ENCODE results near the gene NFATC2. TPM values are rescaled to one million over a fixed set of nuclear protein-coding genes. Genes with fewer than 3 reads are reported as not detected.

Gene NFATC2
- total and polyA plus RNA-seq, 2 of the 4 experiments (the other 2 are of a cell fraction), result 0.18 to 0.38 TPM

DNA sequence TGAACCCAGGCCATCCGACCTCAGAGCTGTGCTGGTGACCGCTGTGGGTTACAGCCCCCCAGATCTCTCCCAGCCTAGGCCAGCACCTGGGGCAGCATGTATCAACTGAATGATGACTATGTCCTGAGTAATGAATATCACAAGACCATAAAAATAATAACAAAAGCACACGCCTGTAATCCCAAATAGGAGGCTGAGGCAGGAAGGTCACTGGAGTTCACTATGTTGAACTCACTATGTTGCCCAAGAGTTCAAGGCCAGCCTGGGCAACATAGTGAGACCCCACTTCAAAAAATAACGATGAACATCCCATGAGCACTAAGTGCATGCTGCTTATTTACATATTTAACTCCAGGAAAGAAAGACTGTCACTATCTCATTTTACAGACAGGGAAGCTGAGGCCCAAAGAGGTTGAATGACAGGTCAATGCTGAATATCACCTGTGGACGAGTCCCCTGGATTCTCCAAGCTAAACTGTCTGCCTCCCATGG lies 92.3 kb downstream of the NFATC2 start:
- no peak overlapping the region for H3K4me3 ChIP-seq (ENCODE audit: insufficient read depth, low read depth, low read length)
- H3K9me3 ChIP-seq (ENCODE audit: control insufficient read depth, insufficient read depth, low read length), result no peaks in the 10 kb centered on the region; the same call in 1 of the 2 replicates
- no peak overlapping the region for H2AK5ac ChIP-seq (ENCODE audit: low read depth, low read length)
- H3K27me3 ChIP-seq (ENCODE audit: control insufficient read depth, insufficient read depth, low read length), result no peaks in the 10 kb centered on the region
- no peak for TF ChIP-seq BHLHE40 (IDR thresholded peaks at IDR 0.05; ENCODE audit: low read depth, low read length)
- TF ChIP-seq, protein P1, sequence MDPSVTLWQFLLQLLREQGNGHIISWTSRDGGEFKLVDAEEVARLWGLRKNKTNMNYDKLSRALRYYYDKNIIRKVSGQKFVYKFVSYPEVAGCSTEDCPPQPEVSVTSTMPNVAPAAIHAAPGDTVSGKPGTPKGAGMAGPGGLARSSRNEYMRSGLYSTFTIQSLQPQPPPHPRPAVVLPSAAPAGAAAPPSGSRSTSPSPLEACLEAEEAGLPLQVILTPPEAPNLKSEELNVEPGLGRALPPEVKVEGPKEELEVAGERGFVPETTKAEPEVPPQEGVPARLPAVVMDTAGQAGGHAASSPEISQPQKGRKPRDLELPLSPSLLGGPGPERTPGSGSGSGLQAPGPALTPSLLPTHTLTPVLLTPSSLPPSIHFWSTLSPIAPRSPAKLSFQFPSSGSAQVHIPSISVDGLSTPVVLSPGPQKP (IDR thresholded peaks at IDR 0.05; ENCODE audit: borderline replicate concordance, low read depth, low read length), result no peak
- TF ChIP-seq, protein P2, sequence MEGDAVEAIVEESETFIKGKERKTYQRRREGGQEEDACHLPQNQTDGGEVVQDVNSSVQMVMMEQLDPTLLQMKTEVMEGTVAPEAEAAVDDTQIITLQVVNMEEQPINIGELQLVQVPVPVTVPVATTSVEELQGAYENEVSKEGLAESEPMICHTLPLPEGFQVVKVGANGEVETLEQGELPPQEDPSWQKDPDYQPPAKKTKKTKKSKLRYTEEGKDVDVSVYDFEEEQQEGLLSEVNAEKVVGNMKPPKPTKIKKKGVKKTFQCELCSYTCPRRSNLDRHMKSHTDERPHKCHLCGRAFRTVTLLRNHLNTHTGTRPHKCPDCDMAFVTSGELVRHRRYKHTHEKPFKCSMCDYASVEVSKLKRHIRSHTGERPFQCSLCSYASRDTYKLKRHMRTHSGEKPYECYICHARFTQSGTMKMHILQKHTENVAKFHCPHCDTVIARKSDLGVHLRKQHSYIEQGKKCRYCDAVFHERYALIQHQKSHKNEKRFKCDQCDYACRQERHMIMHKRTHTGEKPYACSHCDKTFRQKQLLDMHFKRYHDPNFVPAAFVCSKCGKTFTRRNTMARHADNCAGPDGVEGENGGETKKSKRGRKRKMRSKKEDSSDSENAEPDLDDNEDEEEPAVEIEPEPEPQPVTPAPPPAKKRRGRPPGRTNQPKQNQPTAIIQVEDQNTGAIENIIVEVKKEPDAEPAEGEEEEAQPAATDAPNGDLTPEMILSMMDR (conservative IDR thresholded peaks at IDR 0.05; ENCODE audit: low read depth, low read length), result no peak
- TF ChIP-seq CEBPB (IDR thresholded peaks at IDR 0.05; ENCODE audit: low read depth, low read length), result no peak
- TF ChIP-seq CHD1 (IDR thresholded peaks at IDR 0.05; ENCODE audit: low read depth, low read length), result no peak
- TF ChIP-seq RFX5 (IDR thresholded peaks at IDR 0.05; ENCODE audit: low read depth, low read length), result no peak
- TF ChIP-seq MAZ (IDR thresholded peaks at IDR 0.05; ENCODE audit: borderline replicate concordance, low read depth, low read length), result no peak
- TF ChIP-seq POLR2A (IDR thresholded peaks at IDR 0.05; ENCODE audit: low read depth, low read length), result no peak
- TF ChIP-seq, protein P3, sequence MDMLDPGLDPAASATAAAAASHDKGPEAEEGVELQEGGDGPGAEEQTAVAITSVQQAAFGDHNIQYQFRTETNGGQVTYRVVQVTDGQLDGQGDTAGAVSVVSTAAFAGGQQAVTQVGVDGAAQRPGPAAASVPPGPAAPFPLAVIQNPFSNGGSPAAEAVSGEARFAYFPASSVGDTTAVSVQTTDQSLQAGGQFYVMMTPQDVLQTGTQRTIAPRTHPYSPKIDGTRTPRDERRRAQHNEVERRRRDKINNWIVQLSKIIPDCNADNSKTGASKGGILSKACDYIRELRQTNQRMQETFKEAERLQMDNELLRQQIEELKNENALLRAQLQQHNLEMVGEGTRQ (IDR thresholded peaks at IDR 0.05; ENCODE audit: low read depth, low read length), result no peak
- TF ChIP-seq NFE2L2 (IDR thresholded peaks at IDR 0.05; ENCODE audit: low read depth, low read length), result no peak
- TF ChIP-seq SMC3 (IDR thresholded peaks at IDR 0.05; ENCODE audit: low read depth, low read length), result no peak
- TF ChIP-seq MXI1 (IDR thresholded peaks at IDR 0.05; ENCODE audit: borderline replicate concordance, low read depth, low read length), result no peak
- no peak for TF ChIP-seq MAFK (IDR thresholded peaks at IDR 0.05; ENCODE audit: low read depth, low read length)
- no peak for TF ChIP-seq RCOR1 (IDR thresholded peaks at IDR 0.05; ENCODE audit: insufficient replicate concordance, low read length)
- no peak for TF ChIP-seq FOS (IDR thresholded peaks at IDR 0.05; ENCODE audit: low read depth, low read length)
- TF ChIP-seq RAD21 (IDR thresholded peaks at IDR 0.05; ENCODE audit: low read length), result no peak
- WGBS, 2 experiments (ENCODE audit: extremely low coverage in 2 of 2, insufficient read length in 1 of 2), result no CpG with 5 or more reads among the region's 5 CpGs
- in situ Hi-C loops (cut with MboI; ENCODE audit: low sequenced_read_pairs), result no loop called here
- no peak overlapping the region; the same call in 1 of the 2 replicates for H3K18ac ChIP-seq (ENCODE audit: low read depth, low read length)
- no peak overlapping the region for H2BK120ac ChIP-seq (ENCODE audit: low read depth, low read length)
- dilution Hi-C loops (cut with HindIII; ENCODE audit: low sequenced_read_pairs, unreplicated experiment), result no loop called here
- peaks cover 0 to 6% of the 10 kb centered on the region in 2 experiments; a peak in 1 of 4 replicates for H3K79me1 ChIP-seq (ENCODE audit: low read depth in 1 of 2, low read length in 2 of 2)
- H4K91ac ChIP-seq (ENCODE audit: insufficient read depth, low read depth, low read length), result no peak overlapping the region
- H3K4me1 ChIP-seq (ENCODE audit: control insufficient read depth, insufficient read depth, low read length), result peaks cover 12% of the 10 kb centered on the region
- H4K5ac ChIP-seq (ENCODE audit: low read depth, low read length), result no peak overlapping the region
- H3K9ac ChIP-seq (ENCODE audit: low read depth, low read length), result no peak overlapping the region
- H3K56ac ChIP-seq (ENCODE audit: extremely low read depth, insufficient read depth, low read length), result no peak overlapping the region
- H2AK9ac ChIP-seq (replicated peaks; ENCODE audit: low read depth, low read length, poor library complexity), result no peak overlapping the region
- H3K14ac ChIP-seq (replicated peaks; ENCODE audit: low read depth, low read length), result no peak overlapping the region
- ATAC-seq (ENCODE audit: low read depth) (no peak), DNase-seq (no peak)
- H3K36me3 ChIP-seq (ENCODE audit: control insufficient read depth, insufficient read depth, low read length), result no peaks in the 10 kb centered on the region; the same call in 1 of the 2 replicates
- no TSS peak for BruUV-seq (replicated peaks)
- intact Hi-C loops (cut with micrococcal nuclease), result no loop called here
- no peaks in the 10 kb centered on the region; the same call in 1 of the 2 replicates for H4K20me1 ChIP-seq (ENCODE audit: insufficient read depth, low read length)
- H3K23ac ChIP-seq (ENCODE audit: low read depth, low read length), result no peak overlapping the region
- H2BK20ac ChIP-seq (ENCODE audit: low read depth, low read length), result no peak overlapping the region
- H3K27ac ChIP-seq (ENCODE audit: insufficient read depth, low read length), result no peak overlapping the region
- H2AFZ ChIP-seq (replicated peaks; ENCODE audit: low read length, poor library complexity), result no peak overlapping the region
- H4K8ac ChIP-seq (ENCODE audit: low read depth in 2 of 2, low read length in 2 of 2), result no peak overlapping the region
- ChIA-PET POLR2A (ENCODE audit: unreplicated experiment) (interaction anchor here (0.5 kb wide), 1 partner anchor 524 kb away, joined by 11 read pairs; no protein-coding TSS in a partner anchor), CTCF (interaction anchor here (1.1 kb wide), 1 partner anchor 37 kb away, joined by 4 read pairs; no protein-coding TSS in a partner anchor)
- no peak overlapping the region for H2BK5ac ChIP-seq (ENCODE audit: low read depth, low read length, poor library complexity, severe bottlenecking)
- no peak overlapping the region for H3K4ac ChIP-seq (ENCODE audit: low read depth, low read length)
- no peak overlapping the region for H2BK15ac ChIP-seq (ENCODE audit: low read depth, low read length)
- H3K4me2 ChIP-seq (ENCODE audit: low read depth, low read length), result no peak overlapping the region
- peaks cover 12% of the 10 kb centered on the region; the same call in 1 of the 2 replicates for H3K9me1 ChIP-seq (ENCODE audit: insufficient read depth, low read length)

All from IMR-90 (cell line).